Upper lobe of left lung (tissue), 4 donors: ENCODE data around the gene KSR2.

Experiments
- CTCF ChIP-seq, 6 experiments: fragments of 450-650 bp in 4 of 6; fragments of 200-600 bp in 2 of 6; sonication (generic) in 2 of 6; IDR thresholded peaks; one replicate each; pipeline ENCODE4 v1.5.1; 2016 to 2019; ENCODE audit warnings: antibody characterized with exemption in 6 of 6
- EP300 ChIP-seq, 4 donors: sonication (generic); formaldehyde crosslinking; IDR thresholded peaks; one replicate each; pipeline ENCODE4 v1.5.1; 2017; ENCODE audit warnings: antibody characterized with exemption in 4 of 4, control low read depth in 2 of 4
- POLR2A ChIP-seq, 4 donors: fragments of 450-650 bp; IDR thresholded peaks; one replicate each; pipeline ENCODE4 v1.5.1; 2016 to 2017; ENCODE audit warnings: antibody characterized with exemption in 4 of 4, mild to moderate bottlenecking in 2 of 4

- TF ChIP-seq POLR2A (IDR thresholded peaks at IDR 0.05) (no peak), CTCF (IDR thresholded peaks at IDR 0.05) (no peak), EP300 (IDR thresholded peaks at IDR 0.05) (no peak)
Measured at GRCh38 chr12:117461732-117462131, 507.1 kb downstream of the KSR2 start.
